NCI-H1105 (cell line): ENCODE results near the gene SLC40A1.
A peak's percentile ranks its signal among the peaks of the same experiment; 100 is the strongest.
"Not testable (repeated sequence)": the region's sequence is repeated elsewhere in the genome, so short reads cannot be mapped to it uniquely, and the experiment has no call there.

ENCODE experiments used
- DNase-seq: peaks from one replicate; lab custom pipeline; 2025; lab: John Stamatoyannopoulos, UW

The SLC40A1 gene

GRCh38 chr2:189580658-189581353 is at the start of gene SLC40A1:
SLC40A1 (minus strand) TSS chr2:189580786; CDS start chr2:189580460, 326 bp downstream.
- DNase-seq: peak; percentile 78

- DNase-seq: no peak
These were observed 49.2 kb upstream of the SLC40A1 start for GRCh38 chr2:189629531-189630453.

- no peak for DNase-seq
These were observed 48.4 kb upstream of the SLC40A1 start for GRCh38 chr2:189628817-189629530.

- no peak for DNase-seq
These were observed 47.2 kb upstream of the SLC40A1 start for GRCh38 chr2:189627789-189628188.

- no peak for DNase-seq
These were observed 45.0 kb upstream of the SLC40A1 start for GRCh38 chr2:189625636-189626035.

GRCh38 chr2:189624648-189625355 is 44.2 kb upstream of the SLC40A1 start:
- DNase-seq: no peak

GRCh38 chr2:189623049-189623448 is 42.5 kb upstream of the SLC40A1 start:
- DNase-seq: no peak

GRCh38 chr2:189621781-189622180 is 41.2 kb upstream of the SLC40A1 start:
- DNase-seq: no peak

- DNase-seq: no peak
These were observed 37.6 kb upstream of the SLC40A1 start for GRCh38 chr2:189618197-189618596.

- DNase-seq: no peak
These were observed 34.0 kb upstream of the SLC40A1 start for GRCh38 chr2:189614585-189614984.

GRCh38 chr2:189613650-189614420 is 33.2 kb upstream of the SLC40A1 start:
- DNase-seq: no peak

- no peak for DNase-seq
These were observed 32.6 kb upstream of the SLC40A1 start for GRCh38 chr2:189613077-189613636.

GRCh38 chr2:189610700-189611099 is 30.1 kb upstream of the SLC40A1 start:
- DNase-seq: no peak

- no peak for DNase-seq
These were observed 29.3 kb upstream of the SLC40A1 start for GRCh38 chr2:189609853-189610252.

GRCh38 chr2:189609423-189609816 is 28.8 kb upstream of the SLC40A1 start:
- DNase-seq: no peak

GRCh38 chr2:189608795-189609422 is 28.3 kb upstream of the SLC40A1 start:
- DNase-seq: no peak

GRCh38 chr2:189608170-189608569 is 27.6 kb upstream of the SLC40A1 start:
- DNase-seq: no peak

GRCh38 chr2:189602233-189602632 is 21.6 kb upstream of the SLC40A1 start:
- no peak for DNase-seq

- not testable (repeated sequence) for DNase-seq
These were observed 21.1 kb upstream of the SLC40A1 start for GRCh38 chr2:189601652-189602051.

- DNase-seq: no peak
These were observed 20.5 kb upstream of the SLC40A1 start for GRCh38 chr2:189601043-189601442.
